ENCODE data around the gene SYNGR1. TPM values are rescaled to one million over a fixed set of nuclear protein-coding genes. Genes with fewer than 3 reads are reported as not detected.
"Not testable (repeated sequence)": the region's sequence is repeated elsewhere in the genome, so short reads cannot be mapped to it uniquely, and the experiment has no call there.

SYNGR1 gene
- polyA plus RNA-seq, 2 of the 4 experiments (the other 2 are of a cell fraction): 6.7 to 14.5 TPM

DNA sequence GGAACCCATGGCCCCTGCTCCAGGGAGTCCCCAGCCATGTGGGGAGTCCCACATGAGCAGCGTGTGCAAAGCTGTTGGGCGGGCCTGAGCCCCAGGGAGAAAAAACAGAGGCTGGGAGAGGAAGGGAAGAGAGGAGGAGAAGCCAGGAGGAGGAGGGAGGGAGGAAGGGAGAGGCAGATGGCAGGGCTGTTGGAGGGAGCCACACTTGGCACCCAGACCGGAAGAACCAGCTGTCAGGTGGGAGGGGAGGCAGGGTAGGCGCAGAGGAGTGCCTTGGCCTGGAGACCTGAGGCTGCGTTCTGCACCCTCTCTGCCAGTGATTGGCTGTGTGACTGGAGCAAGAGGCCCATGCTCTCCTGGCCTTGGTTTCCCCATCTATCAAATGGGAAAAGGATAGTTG lies 6.7 kb downstream of the SYNGR1 start:
- ATAC-seq: no peak
- 92% methylated on average over 4 of the region's 5 CpGs for WGBS (ENCODE audit: missing lambda C conversion rate)

GRCh38 chr22:39357110-39358108 lies 7.6 kb downstream of the SYNGR1 start:
- ATAC-seq; H3K27ac ChIP-seq; H3K4me3 ChIP-seq; FAIRE-seq; H3K9me3 ChIP-seq; DNase-seq (ENCODE audit: low read depth in 1 of 2, low spot score in 1 of 2); POLR2A ChIA-PET; H3K4me1 ChIP-seq; H3K4me2 ChIP-seq; CTCF ChIA-PET: not testable (repeated sequence)
- WGBS (ENCODE audit: missing lambda C conversion rate): 93% methylated on average over 24 of the region's 53 CpGs

More for the DNA sequence above, 6.7 kb downstream of the SYNGR1 start:
- Histone ChIP-seq H3K27ac (no peak overlapping the region), H3K4me3 (no peak overlapping the region), H3K4me2 (no peak overlapping the region), H3K4me1 (no peaks in the 10 kb centered on the region), H3K9me3 (no peaks in the 10 kb centered on the region)
- ChIA-PET CTCF (interaction anchor here (1.2 kb wide), 1 partner anchor 8 kb away, joined by 3 read pairs; no protein-coding TSS in a partner anchor), POLR2A (no interaction called here)
- TF ChIP-seq HMGXB4 (CRISPR knock-in tag; IDR thresholded peaks at IDR 0.05; ENCODE audit: borderline replicate concordance) (no peak), TFCP2L1 (CRISPR knock-in tag; IDR thresholded peaks at IDR 0.05) (no peak), HDAC2 (IDR thresholded peaks at IDR 0.05) (no peak), ESRRA (IDR thresholded peaks at IDR 0.05; ENCODE audit: borderline replicate concordance, low read length) (no peak), CHD2 (IDR thresholded peaks at IDR 0.05; ENCODE audit: low read length, partially characterized antibody) (no peak)
- TF ChIP-seq, protein P1, sequence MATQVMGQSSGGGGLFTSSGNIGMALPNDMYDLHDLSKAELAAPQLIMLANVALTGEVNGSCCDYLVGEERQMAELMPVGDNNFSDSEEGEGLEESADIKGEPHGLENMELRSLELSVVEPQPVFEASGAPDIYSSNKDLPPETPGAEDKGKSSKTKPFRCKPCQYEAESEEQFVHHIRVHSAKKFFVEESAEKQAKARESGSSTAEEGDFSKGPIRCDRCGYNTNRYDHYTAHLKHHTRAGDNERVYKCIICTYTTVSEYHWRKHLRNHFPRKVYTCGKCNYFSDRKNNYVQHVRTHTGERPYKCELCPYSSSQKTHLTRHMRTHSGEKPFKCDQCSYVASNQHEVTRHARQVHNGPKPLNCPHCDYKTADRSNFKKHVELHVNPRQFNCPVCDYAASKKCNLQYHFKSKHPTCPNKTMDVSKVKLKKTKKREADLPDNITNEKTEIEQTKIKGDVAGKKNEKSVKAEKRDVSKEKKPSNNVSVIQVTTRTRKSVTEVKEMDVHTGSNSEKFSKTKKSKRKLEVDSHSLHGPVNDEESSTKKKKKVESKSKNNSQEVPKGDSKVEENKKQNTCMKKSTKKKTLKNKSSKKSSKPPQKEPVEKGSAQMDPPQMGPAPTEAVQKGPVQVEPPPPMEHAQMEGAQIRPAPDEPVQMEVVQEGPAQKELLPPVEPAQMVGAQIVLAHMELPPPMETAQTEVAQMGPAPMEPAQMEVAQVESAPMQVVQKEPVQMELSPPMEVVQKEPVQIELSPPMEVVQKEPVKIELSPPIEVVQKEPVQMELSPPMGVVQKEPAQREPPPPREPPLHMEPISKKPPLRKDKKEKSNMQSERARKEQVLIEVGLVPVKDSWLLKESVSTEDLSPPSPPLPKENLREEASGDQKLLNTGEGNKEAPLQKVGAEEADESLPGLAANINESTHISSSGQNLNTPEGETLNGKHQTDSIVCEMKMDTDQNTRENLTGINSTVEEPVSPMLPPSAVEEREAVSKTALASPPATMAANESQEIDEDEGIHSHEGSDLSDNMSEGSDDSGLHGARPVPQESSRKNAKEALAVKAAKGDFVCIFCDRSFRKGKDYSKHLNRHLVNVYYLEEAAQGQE (IDR thresholded peaks at IDR 0.05): no peak
- DNase-seq (ENCODE audit: low read depth in 1 of 2, low spot score in 1 of 2): no peak
- FAIRE-seq: no peak

DNA sequence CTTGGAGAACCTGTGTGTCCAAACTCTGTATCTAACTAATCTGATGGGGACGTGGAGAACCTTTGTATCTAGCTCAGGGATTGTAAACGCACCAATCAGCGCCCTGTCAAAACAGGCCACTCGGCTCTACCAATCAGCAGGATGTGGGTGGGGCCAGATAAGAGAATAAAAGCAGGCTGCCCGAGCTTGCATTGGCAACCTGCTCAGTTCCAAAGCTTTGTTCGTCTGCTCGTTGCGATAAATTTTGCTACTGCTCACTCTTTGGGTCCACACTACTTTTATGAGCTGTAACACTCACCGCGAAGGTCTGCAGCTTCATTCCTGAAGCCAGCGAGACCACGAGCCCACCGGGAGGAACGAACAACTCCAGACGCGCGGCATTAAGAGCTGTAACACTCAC lies 8.4 kb downstream of the SYNGR1 start:
- FAIRE-seq; H3K4me1 ChIP-seq; POLR2A ChIA-PET; H3K4me2 ChIP-seq; H3K27ac ChIP-seq; DNase-seq (ENCODE audit: low read depth in 1 of 2, low spot score in 1 of 2); H3K9me3 ChIP-seq; ATAC-seq; H3K4me3 ChIP-seq: not testable (repeated sequence)
- CTCF ChIA-PET: interaction anchor here (0.8 kb wide), 1 partner anchor 177 kb away, joined by 4 read pairs; no protein-coding TSS in a partner anchor
- WGBS (ENCODE audit: missing lambda C conversion rate): 91% methylated on average over 15 of the region's 17 CpGs

GRCh38 chr22:39359659-39360195 lies 9.9 kb downstream of the SYNGR1 start:
- FAIRE-seq (no peak), DNase-seq (ENCODE audit: low read depth in 1 of 2, low spot score in 1 of 2) (no peak), ATAC-seq (peak in 1 of 2 experiments; percentile 17; a peak in 1 of 6 replicates)
- ChIA-PET CTCF (no interaction called here), POLR2A (no interaction called here)
- no peak for TF ChIP-seq SMC3 (IDR thresholded peaks at IDR 0.05)
- no peak for TF ChIP-seq SREBF2 (IDR thresholded peaks at IDR 0.05)
- TF ChIP-seq RARB (CRISPR knock-in tag; IDR thresholded peaks at IDR 0.05): no peak
- TF ChIP-seq CTCF (IDR thresholded peaks at IDR 0.05): no peak
- no peak for TF ChIP-seq HOXB5 (CRISPR knock-in tag; IDR thresholded peaks at IDR 0.05)
- TF ChIP-seq GATA3 (IDR thresholded peaks at IDR 0.05; ENCODE audit: borderline replicate concordance): no peak
- TF ChIP-seq JUN (IDR thresholded peaks at IDR 0.05): no peak
- Histone ChIP-seq H3K4me2 (no peak overlapping the region), H3K27ac (no peak overlapping the region), H3K9me3 (no peaks in the 10 kb centered on the region), H3K4me1 (no peaks in the 10 kb centered on the region), H3K4me3 (no peak overlapping the region)
- 89% methylated on average over 9 of the region's 9 CpGs for WGBS (ENCODE audit: missing lambda C conversion rate)

Data from A549 (cell line).